Measurements from ENCODE around the gene WNT4.

GRCh38 chr1:22077728-22078127, 65.2 kb downstream of the WNT4 start:
- TF ChIP-seq CTCF (IDR thresholded peaks at IDR 0.05; ENCODE audit: borderline replicate concordance, extremely low read depth, low read length, poor library complexity, severe bottlenecking) (no peak), EZH2 (IDR thresholded peaks at IDR 0.05; ENCODE audit: borderline replicate concordance, low read depth, low read length, severe bottlenecking) (no peak)

Data from DND-41 (cell line).